ENCODE measurements around the gene ABL1. TPM values are rescaled to one million over a fixed set of nuclear protein-coding genes. Genes with fewer than 3 reads are reported as not detected.

ABL1 gene
- total RNA-seq, 1 experiment from 2014 or later = 83.6 TPM

DNA sequence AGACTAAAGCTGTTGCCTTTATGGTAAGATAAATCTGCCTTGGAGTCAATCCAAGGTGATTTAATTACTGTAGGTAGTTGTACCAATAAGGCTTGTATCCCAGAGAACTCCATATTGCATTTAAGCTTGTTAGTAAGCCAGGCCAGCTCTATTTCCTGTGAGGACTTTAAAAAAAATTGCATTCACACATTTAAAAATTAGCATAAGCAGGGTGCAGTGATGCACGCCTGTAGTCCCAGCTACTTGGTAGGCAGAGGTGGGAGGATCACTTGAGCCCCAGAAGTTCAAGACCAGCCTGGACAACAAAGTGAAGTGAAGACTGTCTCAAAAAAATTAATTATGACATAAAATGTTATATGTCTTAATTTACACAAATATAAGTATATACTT lies 28.7 kb upstream of the ABL1 start:
- Histone ChIP-seq H4K8ac (replicated peaks; ENCODE audit: insufficient read length, low read depth, low read length) (no peak overlapping the region), H3K79me1 (ENCODE audit: insufficient read depth, low read depth, low read length, poor library complexity, severe bottlenecking) (no peaks in the 10 kb centered on the region), H2BK5ac (ENCODE audit: insufficient read length, low read length) (no peak overlapping the region), H3K27me3 (ENCODE audit: insufficient read depth, low read length) (no peaks in the 10 kb centered on the region), H2BK12ac (ENCODE audit: insufficient read length, low read depth, low read length) (no peak overlapping the region), H3K4ac (ENCODE audit: low read depth, low read length) (no peak overlapping the region), H2BK20ac (ENCODE audit: low read depth, low read length, poor library complexity, severe bottlenecking) (no peak overlapping the region), H3K18ac (ENCODE audit: insufficient read length, low read depth, low read length) (no peak overlapping the region), H2AK5ac (ENCODE audit: insufficient read length, low read length) (no peak overlapping the region), H3K79me2 (ENCODE audit: insufficient read depth, low read length) (no peaks in the 10 kb centered on the region; the same call in 1 of the 2 replicates), H3K4me2 (ENCODE audit: insufficient read depth, insufficient read length, low read length) (no peak overlapping the region), H3K4me1 (ENCODE audit: insufficient read depth, low read length) (no peaks in the 10 kb centered on the region; the same call in 1 of the 2 replicates), H3T11ph (ENCODE audit: low read length) (no peak overlapping the region), H3K23ac (ENCODE audit: insufficient read length, low read depth, low read length) (no peak overlapping the region), H4K91ac (ENCODE audit: insufficient read length, low read depth, low read length) (no peak overlapping the region), H3K14ac (ENCODE audit: insufficient read depth, low read length) (no peak overlapping the region), H2AFZ (ENCODE audit: low read length) (no peak overlapping the region), H3K56ac (ENCODE audit: insufficient read length, low read depth, low read length) (no peak overlapping the region), H3K9ac (ENCODE audit: extremely low read depth, insufficient read length, low read length) (no peak overlapping the region), H2BK120ac (ENCODE audit: low read depth, low read length, poor library complexity, severe bottlenecking) (no peak overlapping the region), H3K27ac (ENCODE audit: insufficient read length, low read depth, low read length) (no peak overlapping the region), H4K20me1 (ENCODE audit: control insufficient read depth, insufficient read depth, insufficient read length) (no peaks in the 10 kb centered on the region), H4K5ac (ENCODE audit: insufficient read length, low read depth, low read length) (no peak overlapping the region), H2BK15ac (ENCODE audit: low read depth, low read length) (no peak overlapping the region), H3K23me2 (ENCODE audit: insufficient read length, low read depth, low read length, poor library complexity, severe bottlenecking) (no peaks in the 10 kb centered on the region), H3K9me3 (ENCODE audit: control insufficient read depth, low read depth, low read length) (no peaks in the 10 kb centered on the region)
- Mint-ChIP-seq H3K27ac (no peak overlapping the region; a peak in 1 of 7 replicates), H3K9me3 (peaks cover 2 to 7% of the 10 kb centered on the region in 2 experiments; a peak in 3 of 5 replicates), H3K4me1 (peaks cover 20 to 23% of the 10 kb centered on the region in 2 experiments), H3K4me3 (no peak overlapping the region), H3K27me3 (ENCODE audit: low read depth) (no peaks in the 10 kb centered on the region), H3K36me3 (ENCODE audit: insufficient read depth in 1 of 3, low read depth in 3 of 3) (peaks cover 0 to 9% (median 9%) of the 10 kb centered on the region in 3 experiments; a peak in 3 of 7 replicates)
- DNase-seq = no peak
- WGBS (ENCODE audit: extremely low coverage, insufficient read length, low lambda C conversion rate) = no CpG with 5 or more reads among the region's 1 CpG
- TF ChIP-seq, protein P1, sequence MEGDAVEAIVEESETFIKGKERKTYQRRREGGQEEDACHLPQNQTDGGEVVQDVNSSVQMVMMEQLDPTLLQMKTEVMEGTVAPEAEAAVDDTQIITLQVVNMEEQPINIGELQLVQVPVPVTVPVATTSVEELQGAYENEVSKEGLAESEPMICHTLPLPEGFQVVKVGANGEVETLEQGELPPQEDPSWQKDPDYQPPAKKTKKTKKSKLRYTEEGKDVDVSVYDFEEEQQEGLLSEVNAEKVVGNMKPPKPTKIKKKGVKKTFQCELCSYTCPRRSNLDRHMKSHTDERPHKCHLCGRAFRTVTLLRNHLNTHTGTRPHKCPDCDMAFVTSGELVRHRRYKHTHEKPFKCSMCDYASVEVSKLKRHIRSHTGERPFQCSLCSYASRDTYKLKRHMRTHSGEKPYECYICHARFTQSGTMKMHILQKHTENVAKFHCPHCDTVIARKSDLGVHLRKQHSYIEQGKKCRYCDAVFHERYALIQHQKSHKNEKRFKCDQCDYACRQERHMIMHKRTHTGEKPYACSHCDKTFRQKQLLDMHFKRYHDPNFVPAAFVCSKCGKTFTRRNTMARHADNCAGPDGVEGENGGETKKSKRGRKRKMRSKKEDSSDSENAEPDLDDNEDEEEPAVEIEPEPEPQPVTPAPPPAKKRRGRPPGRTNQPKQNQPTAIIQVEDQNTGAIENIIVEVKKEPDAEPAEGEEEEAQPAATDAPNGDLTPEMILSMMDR (conservative IDR thresholded peaks at IDR 0.05) = no peak
